Stimulated activated CD8-positive, alpha-beta memory T cell treated with anti-CD3 and anti-CD28 coated beads, Interleukin-12 subunit alpha, Interleukin-12 subunit beta, amount 100 ng/mL, for 1 hour (primary cell): ENCODE results near the gene TCF12.
"Not testable (repeated sequence)": the region's sequence is repeated elsewhere in the genome, so short reads cannot be mapped to it uniquely, and the experiment has no call there.

Experiments
- DNase-seq: peaks from one replicate; pipeline ENCODE4 v3.0.0-alpha.2; 2020; ENCODE audit warnings: low read depth

Gene TCF12

DNA sequence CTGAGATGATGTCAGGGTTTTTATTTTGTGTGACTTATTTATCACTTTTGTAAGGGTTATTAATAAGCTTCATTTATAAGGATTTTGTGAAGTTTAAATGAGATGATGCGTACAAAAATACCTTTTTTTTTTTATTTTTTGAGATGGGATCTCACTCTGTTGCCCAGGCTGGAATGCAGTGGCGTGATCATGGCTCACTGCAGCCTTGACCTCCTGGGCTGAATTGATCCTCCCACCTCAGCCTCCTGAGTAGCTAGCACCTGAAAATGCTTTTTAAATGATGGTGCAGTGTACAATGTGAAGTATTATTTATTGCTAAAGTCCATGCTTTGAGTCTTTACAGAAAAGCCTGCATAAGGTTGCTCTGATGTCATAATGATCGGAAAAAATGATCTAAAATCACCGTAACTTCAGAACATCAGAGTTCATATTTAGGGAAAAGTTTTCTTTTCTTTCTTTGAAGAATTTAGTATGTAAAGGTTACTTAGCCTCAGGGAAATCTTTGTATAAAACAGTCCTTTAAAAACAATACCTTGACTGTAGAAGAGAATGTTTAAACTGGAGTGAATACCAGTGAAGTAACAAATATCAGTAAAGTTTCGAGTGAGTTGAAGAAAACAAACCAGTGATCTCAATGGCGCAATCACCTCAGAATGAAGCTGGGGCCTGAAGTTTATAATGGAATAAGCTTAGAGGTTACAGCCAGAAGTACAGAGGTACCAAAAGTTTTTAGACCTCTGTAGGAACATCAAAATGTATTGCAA, 29.7 kb downstream of the TCF12 start:
- no peak for DNase-seq

DNA sequence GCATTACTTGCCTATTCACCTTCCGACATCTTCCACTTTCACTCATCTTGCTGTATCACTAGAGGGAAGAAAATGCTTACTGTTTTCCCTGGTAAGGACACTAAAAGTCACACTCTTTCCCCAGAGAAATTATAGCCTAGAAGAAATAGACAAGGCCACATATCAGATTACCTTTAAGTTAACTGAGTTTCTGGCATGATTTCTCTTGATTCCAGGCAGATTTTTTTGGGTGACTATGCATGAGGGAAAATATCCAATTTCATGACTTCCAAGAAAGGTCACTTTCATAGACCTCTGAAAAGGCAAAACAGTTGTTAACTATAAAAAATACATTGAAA, 30.3 kb downstream of the TCF12 start:
- no peak for DNase-seq

DNA sequence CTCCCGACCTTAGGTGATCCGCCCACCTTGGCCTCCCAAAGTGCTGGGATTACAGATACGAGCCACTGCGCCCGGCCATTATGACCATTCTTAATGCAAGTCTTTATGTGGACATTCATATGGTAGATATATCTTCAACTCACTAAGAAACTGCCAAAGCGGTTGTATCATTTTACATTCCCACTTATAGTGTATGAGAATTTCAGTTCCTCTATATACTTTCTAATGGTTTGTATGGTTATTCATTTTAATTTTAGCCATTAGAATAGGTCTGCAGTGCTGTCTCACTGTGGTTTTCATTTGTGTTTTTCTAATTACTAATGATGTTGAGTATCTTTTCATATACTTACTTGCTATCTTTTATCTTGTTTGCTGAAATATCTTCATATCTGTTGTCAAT, 32.5 kb downstream of the TCF12 start:
- no peak for DNase-seq

DNA sequence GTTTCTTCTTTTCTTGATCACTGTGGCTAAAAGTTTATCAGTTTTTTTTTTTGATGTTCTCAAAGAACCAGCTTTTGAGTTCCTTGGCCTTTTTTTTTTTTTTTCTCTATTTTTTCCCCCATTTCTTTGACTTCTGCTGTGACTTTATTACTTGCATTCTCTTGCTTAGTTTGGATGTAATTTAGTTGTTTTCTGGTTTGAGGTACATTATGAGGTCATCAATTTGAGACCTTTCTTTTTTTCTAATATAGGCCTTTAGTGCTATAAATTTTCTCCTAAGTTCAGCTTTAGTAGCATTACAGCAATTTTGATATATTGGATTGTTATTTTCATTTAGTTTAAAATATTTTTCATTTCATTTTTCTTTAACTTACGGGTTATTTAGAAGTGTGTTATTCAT, 35.3 kb downstream of the TCF12 start:
- DNase-seq: no peak

DNA sequence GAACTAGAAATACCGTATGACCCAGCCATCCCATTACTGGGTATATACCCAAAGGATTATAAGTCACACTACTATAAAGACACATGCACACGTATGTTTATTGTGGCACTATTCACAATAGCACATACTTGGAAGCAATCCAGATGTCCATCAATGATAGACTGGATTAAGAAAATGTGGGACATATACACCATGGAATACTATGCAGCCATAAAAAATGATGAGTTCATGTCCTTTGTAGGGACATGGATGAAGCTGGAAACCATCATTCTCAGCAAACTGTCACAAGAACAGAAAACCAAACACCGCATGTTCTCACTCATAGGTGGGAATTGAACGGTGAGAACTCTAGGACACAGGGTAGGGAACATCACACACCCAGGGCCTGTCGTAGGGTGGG, 36.6 kb downstream of the TCF12 start:
- DNase-seq: not testable (repeated sequence)

DNA sequence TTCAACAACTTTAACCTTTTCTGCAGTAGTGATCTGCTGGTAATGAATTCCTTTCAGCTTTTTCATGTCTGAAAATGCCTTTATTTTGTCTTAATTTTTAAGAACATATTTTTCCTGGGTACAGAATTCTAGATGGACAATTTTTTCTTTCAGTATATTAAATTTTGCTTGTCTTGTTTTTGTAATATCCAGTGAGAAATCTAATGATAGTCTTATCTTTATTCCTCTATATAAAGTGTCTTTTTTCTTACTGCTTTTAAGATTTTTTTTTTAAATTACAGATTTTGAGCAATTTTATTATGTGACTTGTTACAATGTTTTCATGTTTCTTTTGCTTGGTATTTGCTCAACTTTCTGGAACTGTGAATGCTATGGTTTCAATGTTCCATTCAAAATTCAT, 38.1 kb downstream of the TCF12 start:
- DNase-seq: no peak

DNA sequence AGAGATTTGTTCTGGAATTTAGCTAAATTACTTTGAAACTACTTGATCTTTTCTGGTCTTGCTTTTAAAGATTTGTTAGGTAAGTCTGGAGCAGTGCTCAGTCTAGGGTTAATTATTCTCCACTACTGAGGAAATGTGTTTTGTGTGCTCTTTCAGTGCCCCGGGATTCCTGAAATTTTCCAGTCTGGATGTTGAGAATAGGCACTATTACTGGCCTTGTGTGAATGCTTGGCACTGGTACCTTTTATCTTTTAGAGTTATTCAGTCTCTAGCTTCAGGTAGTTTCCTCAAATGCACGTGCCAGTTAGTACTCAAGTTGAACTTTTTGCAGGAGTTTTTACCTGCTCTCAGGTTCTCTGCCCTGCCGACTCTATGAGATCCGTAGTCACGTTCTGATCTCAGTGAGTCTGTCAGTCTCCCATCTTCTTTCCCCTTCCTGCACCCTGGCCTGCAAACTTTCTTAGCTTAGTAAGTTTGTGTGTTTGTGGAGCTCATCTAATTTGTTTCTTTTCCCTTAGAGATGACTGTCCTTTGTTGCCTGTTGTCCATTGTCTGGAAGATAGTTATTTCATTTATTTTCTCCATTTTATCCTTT, 39.5 kb downstream of the TCF12 start:
- DNase-seq: no peak

DNA sequence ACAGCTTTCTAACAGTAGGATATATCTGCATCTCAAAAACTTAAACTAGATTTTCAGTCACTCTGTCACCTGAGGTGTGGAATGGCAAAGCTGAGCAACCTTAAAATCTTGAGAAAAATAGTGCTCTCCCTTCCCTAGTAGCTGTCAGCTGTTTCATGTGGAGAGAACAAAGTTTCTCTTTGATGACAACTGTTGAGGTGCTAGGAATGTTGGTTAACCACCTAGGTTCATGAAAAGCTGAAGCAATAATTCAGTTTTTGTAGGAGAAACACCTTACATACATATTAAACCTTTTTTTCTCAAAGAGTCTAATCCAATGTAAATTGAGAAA, 40.8 kb downstream of the TCF12 start:
- DNase-seq: no peak

DNA sequence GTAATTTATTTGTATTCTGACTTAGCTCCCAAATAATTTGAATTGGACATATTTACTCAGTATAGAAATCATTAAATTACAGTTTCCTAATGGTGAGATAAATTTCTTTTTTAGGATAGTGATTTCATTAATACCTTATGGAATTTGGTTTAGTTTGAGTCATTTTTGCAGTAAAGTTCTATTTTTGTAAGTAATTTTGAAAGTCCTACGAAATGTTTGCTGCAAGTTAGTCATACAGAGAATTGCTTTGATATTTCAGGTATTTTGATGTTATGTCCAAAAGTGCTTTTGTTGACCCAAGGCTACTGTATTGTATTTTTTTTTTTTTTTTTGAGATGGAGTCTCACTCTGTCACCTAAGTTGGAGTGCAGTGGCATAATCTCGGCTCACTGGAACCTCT, 41.7 kb downstream of the TCF12 start:
- no peak for DNase-seq

DNA sequence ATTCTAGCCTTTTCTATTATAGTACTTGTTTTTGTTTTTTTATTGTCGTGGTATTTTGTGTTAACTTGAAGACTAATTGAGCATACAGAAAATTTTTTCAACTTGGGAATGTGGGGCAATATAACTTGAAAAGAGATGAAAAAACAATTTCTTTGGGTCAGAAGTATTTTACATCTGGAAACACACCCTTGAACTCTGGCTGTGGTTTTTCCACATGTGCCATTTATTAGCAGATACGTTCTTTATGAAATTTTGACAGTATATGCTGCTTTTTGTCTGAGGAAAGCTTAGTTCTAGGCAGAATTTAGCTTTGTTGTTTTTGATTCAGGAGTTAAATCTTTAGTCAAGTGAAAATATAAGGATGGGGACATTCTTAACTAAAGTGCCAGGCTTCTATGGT, 44.7 kb downstream of the TCF12 start:
- DNase-seq: no peak

DNA sequence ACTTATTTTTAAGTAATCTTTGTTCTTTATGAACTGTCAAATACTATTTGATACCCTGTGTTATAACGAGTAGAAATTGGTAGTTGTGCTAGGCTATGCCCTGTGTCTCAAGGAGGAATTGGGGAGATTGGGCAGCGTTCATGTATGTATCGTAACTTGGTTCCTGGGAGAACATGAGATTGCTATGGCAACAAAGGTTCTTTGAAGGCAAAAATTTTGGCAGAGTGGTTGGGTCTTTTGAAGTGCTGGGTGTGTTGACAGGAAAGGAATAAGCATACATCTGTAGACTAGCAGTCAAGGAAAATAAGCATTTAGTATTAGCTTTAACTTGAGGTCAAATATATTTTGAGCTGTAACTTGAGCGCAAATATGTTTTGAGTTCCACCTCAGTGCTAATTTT, 45.3 kb downstream of the TCF12 start:
- no peak for DNase-seq

DNA sequence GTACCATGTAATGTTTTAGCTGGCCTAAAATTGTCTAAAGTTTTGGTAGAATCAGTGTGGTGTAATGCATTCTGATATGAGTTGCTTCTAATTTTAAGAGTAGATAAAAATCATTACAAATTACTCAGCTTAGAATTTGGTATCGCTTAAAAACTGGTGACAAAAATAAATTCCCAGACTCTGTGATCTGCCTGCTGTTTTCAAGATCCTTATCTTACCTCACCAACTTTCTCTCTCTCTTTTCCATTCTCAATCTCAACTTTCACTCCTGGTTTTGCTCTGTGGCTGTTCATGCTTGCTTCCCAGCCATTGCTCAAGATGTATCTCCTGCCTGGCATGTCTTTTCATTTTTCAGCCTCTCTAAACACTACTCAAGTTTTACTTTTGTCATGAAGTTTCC, 45.7 kb downstream of the TCF12 start:
- no peak for DNase-seq

DNA sequence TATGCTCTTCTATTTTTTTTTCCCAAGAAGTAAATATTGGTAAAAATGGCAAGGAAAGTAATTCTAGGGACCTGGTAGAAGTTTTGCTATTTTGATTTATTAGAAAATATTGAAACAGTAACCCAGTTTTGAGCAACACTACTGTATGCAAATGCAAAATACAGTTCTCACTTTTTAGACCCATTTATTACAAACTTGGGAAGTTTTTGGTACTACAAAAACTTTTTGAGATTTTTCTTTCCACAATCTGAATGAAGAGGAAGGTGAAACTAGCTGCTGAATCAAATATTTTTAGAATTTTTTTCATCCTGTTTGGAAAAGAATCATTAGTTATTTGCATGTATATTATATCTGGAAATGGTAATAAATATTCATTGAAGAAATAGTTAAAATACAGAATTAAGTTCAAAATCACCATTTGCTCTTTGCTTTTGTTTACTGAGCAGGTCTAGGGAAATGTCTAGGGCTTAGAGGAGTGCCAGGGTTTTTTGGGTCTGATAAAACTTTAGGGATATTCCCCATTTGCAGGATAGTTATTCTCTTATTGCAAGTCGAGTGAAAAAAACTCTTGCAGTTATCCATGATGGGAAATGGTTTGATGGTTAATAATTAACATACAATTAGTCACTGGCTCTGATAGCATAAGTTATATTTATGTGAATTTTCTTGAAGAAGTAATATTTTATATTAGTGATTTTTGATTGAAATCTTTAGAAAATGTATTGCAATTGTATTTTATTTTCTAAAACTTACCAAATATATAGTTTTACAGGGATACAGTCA, 47.0 kb downstream of the TCF12 start:
- no peak for DNase-seq

DNA sequence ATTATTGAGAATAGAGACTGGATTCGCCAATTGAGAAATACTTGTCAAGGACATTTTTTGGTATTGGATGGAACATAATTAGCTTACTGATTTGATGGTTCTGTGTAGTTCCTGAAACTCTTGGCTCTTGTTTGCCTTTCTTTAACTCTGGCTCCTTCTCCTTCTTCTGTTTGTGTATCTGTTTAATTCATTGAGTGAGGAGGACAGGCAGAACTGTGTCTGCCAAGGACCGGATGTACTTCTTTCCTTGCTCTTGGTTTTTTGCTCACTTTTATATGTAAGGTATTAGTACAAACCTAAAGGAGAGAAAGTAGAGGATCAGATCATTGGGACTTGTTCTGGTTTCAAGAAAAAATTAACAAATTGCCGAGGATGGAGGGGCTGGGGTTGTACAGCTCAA, 48.9 kb downstream of the TCF12 start:
- no peak for DNase-seq

DNA sequence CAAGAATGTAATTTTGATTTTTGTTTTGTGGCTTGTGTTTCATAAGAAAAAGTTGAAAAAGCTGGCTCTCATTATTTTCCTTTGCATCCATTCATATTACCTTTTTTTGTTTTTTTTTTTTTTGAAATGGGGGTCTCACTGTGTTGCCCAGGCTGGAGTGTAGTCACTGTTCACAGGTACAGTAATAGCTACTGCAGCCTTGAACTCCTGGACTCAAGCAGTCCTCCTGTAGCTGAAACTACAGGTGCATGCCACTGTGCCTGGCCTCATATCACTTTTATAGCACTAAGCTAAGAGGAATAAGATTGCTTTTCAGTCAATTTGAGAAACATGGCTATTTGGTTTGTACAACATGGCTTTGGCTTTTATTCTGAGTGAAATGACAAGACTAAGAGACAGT, 49.8 kb downstream of the TCF12 start:
- no peak for DNase-seq

DNA sequence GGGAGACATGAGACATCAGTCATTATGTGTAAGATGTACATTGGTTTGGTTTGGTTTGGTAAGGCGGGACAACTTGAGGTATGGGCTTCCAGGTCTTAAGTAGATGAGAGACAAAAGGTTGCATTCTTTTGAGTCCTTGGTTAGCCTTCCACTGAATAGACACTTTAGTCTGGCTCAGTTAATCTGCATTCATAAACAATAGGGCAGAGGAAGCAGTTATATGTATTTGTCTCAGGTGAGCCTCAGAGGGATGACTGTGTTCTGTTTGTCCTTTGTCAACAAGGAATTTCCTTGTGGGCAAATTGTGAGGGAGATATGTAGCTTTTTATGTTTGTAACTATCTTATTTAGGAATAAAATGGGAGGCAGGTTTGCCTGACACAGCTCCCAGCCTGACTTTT, 50.4 kb downstream of the TCF12 start:
- no peak for DNase-seq

DNA sequence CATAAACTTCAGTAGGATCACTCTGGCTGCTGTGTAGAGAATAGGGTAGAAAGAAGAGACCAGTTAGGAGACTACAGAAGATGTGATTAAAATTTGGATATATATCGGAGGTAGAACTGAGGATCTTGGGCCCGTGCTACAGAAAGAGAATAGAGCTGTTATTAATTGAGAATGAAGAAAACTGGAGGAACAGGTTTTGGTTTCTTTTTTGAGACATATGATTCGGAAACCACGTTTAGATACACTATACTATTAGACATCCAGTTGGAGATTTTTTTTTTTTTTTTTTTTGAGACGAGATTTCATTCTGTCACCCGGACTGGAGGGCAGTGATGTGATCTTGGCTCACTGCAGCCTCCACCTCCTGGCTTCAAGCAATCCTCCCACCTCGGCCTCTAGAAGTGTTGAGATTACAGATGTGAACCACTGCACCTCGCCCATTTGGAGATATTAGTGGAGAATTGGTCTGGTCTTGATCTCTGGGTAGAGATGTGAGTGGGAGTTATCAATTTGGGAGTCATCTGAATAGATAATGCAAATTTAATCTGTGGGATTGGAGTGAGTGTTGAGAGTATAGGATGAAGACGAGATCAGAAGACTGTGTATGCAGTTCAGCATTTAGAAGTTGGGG, 50.9 kb downstream of the TCF12 start:
- no peak for DNase-seq

DNA sequence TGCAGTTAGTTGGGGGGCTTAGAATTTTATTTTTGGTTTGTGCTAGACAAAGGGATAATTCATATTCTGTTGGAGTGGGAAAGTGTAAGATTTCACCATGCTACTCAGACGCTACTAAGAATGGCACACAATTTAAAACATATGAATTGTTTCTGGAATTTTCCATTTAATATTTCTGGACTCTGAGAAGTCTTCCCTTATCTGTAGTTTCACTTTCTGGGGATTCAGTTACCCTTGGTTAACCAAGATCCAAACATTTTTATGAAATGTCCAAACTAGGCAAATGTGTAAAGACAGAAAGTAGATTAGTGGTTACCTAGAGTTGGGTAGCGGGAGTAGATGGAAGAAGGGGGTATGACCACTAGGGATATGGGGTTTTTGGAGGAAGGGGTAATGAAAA, 53.1 kb downstream of the TCF12 start:
- no peak for DNase-seq

DNA sequence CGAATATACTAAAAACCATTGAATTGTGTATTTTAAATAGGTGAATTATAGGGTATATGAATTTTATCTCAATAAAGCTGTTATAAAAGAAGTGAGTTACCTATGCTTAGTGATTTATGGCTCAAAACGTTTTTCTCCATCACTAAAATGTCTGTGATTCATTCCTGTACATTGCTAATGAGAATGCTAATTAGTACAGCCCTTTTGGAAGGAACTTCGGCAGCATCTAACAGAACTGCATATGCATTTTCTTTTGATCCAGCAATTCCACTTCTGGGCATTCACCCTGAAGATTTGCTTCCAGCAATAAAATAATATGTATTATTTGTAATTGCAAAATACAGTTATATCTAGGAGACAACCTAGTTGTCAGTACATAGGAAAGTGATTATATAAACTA, 53.6 kb downstream of the TCF12 start:
- no peak for DNase-seq

DNA sequence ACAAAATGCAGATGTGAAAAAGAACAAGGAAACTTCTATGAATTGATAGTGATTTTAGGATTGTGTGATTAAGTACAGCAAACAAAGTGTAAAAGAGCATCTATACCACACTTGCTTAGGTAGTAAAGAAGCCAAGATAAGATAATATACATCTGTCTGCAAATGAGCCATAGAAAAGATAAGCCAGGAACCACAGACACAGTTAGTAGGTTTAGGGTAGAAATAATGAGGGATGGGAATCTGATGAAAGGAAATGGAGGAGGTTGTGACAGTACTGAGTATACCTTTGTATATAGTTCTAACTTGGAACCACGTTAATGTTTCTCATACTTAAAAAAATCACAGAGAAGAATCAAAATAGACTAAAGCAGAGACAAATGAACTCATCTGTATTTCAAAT, 54.0 kb downstream of the TCF12 start:
- DNase-seq: no peak

DNA sequence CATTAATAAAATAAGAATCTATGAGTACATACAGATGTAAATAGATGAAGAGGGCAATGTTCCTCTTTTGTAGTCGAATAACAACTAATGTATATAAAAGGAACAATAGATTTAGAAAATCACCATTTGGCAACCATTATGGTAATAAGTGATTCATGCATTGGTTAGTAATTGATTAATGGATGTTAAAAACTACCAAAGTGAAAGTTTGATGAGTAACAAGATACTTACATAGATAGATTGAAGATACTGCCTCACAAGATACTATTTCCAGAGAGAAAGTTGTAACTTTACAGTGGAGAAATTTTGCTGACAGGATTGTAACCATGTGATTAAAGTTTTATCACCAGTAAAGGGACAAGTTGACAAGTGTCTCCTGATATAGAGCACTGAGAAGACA, 55.0 kb downstream of the TCF12 start:
- DNase-seq: no peak

DNA sequence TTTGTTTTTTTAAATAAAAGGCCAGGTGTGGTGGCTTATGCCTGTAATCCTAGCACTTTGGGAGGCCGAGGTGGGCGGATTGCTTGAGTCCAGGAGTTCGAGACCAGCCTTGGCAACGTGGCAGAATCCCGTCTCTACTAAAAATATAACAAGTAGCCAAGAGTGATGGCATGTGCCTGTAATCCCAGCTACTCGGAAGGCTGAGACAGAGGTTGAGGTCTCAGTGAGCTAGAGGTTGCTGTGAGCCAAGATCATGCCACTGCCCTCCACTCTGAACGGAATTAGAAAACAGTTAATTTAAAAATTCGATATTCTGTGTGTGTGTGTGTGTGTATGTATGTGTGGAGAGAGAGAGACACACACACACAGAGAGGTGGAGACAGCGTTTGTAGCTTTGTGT, 58.8 kb downstream of the TCF12 start:
- no peak for DNase-seq
